NB4 (cell line): ENCODE measurements around the gene CD209.

Source experiments
- DNase-seq: peaks from one replicate; pipeline ENCODE4 v3.0.0; 2010; ENCODE audit warnings: low read depth
- H3K4me3 ChIP-seq: one replicate; pipeline ENCODE4 v1.5.1; 2011; ENCODE audit warnings: mild to moderate bottlenecking, low read depth, low read length, moderate library complexity
- CTCF ChIP-seq: IDR thresholded peaks from one replicate; pipeline ENCODE4 v1.5.1; 2012; ENCODE audit warnings: low read depth, low read length
- MAX ChIP-seq: IDR thresholded peaks from 2 replicates; pipeline ENCODE4 v1.6.1; 2011; ENCODE audit warnings: low read depth, low read length
- MYC ChIP-seq: IDR thresholded peaks from 2 replicates; pipeline ENCODE4 v1.6.1; 2011; ENCODE audit warnings: low read depth, low read length
- POLR2A ChIP-seq: IDR thresholded peaks from 2 replicates; pipeline ENCODE4 v1.6.1; 2011; ENCODE audit warnings: mild to moderate bottlenecking; ENCODE audit not compliant: insufficient read length; ENCODE audit errors: extremely low read depth

Gene CD209

GRCh38 chr19:7701654-7702457 is 45.5 kb downstream of the CD209 start, which contains the start of gene FCER2:
TSS of gene FCER2 (minus strand) at chr19:7702131. CDS start at chr19:7699760, 2,371 bp downstream.
- TF ChIP-seq MAX = no peak
- no peak for TF ChIP-seq MYC
- TF ChIP-seq POLR2A = no peak
- TF ChIP-seq CTCF = no peak
- no peak within 1 kb of the TSS for H3K4me3 ChIP-seq
- DNase-seq = peak; percentile 64

- no peak overlapping the region for H3K4me3 ChIP-seq
- DNase-seq = no peak
- TF ChIP-seq MAX = no peak
- TF ChIP-seq CTCF = no peak
- TF ChIP-seq POLR2A = no peak
- TF ChIP-seq MYC = no peak
These were observed 46.2 kb downstream of the CD209 start for GRCh38 chr19:7701049-7701653.

- TF ChIP-seq MAX (no peak), MYC (no peak), CTCF (no peak), POLR2A (no peak)
- H3K4me3 ChIP-seq = no peak overlapping the region
- no peak for DNase-seq
These were observed 47.6 kb downstream of the CD209 start for GRCh38 chr19:7699417-7700401.

GRCh38 chr19:7699003-7699402 is 48.3 kb downstream of the CD209 start:
- DNase-seq = no peak
- no peak for TF ChIP-seq POLR2A
- no peak for TF ChIP-seq MYC
- TF ChIP-seq CTCF = no peak
- TF ChIP-seq MAX = no peak
- H3K4me3 ChIP-seq = no peak overlapping the region

- TF ChIP-seq MAX = no peak
- no peak for TF ChIP-seq MYC
- no peak for TF ChIP-seq CTCF
- no peak for TF ChIP-seq POLR2A
- DNase-seq = no peak
- no peak overlapping the region for H3K4me3 ChIP-seq
These were observed 48.8 kb downstream of the CD209 start for GRCh38 chr19:7698583-7698982.
